WERI-Rb-1 (cell line): ENCODE data around the gene CERS4.

ENCODE experiments used
- DNase-seq: peaks from one replicate; pipeline ENCODE4 v3.0.0-alpha.2; 2020
- H3K27ac ChIP-seq: fragments of 250-450 bp; sonication (Bioruptor Pico); 2 replicates; pipeline ENCODE4 v1.5.1; 2020; ENCODE audit warnings: mild to moderate bottlenecking, moderate library complexity
- H3K27me3 ChIP-seq: fragments of 250-450 bp; sonication (Bioruptor Pico); 2 replicates; pipeline ENCODE4 v1.5.1; 2021; ENCODE audit warnings: mild to moderate bottlenecking, low read depth, moderate library complexity; ENCODE audit not compliant: insufficient read depth, severe bottlenecking
- H3K36me3 ChIP-seq: fragments of 250-450 bp; sonication (Bioruptor Pico); 2 replicates; pipeline ENCODE4 v1.5.1; 2020; ENCODE audit warnings: mild to moderate bottlenecking, moderate library complexity
- H3K4me3 ChIP-seq: 2 replicates; pipeline ENCODE4 v1.5.1; 2011; ENCODE audit warnings: low read depth, mild to moderate bottlenecking, control low read depth, low read length
- H3K9me3 ChIP-seq: fragments of 250-450 bp; sonication (Bioruptor Pico); 2 replicates; pipeline ENCODE4 v1.5.1; 2021; ENCODE audit warnings: mild to moderate bottlenecking, moderate library complexity; ENCODE audit not compliant: severe bottlenecking
- TF ChIP-seq, protein P1 (sequence below): IDR thresholded peaks from 2 replicates; pipeline ENCODE4 v1.5.1; 2011; ENCODE audit warnings: low read depth, mild to moderate bottlenecking, control low read depth, inconsistent platforms, low read length

CERS4 gene

DNA sequence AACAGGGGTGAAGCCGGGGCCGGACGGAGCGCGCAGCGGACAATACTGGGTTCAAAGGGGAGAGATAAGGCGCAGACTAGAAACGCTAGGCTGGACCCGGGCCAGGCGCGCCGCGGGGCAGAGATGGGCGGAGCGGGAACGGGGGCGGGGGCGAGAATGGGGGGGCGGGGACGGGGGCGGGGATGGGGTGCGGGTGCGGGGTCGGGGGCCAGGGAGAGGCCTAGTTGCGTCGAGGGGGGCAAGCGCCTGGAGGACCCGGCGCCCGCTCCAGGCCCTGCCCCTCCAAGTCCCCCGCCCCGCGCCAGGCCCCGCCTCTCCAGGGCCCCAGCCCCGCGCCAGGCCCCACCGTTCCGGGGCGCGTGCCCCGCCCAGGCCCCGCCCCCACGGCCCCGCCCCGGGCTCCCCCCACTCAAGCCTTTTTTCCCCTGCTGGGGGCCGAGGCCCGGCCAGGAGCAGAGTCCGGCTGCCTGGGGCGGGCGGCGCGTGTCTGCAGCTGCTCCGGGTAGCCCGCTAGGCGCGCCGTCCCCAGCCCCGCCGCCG is at the start of gene CERS4:
Gene CERS4 (plus strand): TSS at position 449 of the 540 bp plus-strand sequence. CDS start 41,707 bp downstream, outside the sequence.
- peak within 1 kb of the TSS; percentile 85 for H3K4me3 ChIP-seq
- H3K27ac ChIP-seq: peak within 1 kb of the TSS; percentile 79
- H3K27me3 ChIP-seq: no peaks in the 10 kb centered on the region
- DNase-seq: peak; percentile 91
- H3K36me3 ChIP-seq: peaks cover 10% of the 10 kb centered on the region
- TF ChIP-seq, protein P1, sequence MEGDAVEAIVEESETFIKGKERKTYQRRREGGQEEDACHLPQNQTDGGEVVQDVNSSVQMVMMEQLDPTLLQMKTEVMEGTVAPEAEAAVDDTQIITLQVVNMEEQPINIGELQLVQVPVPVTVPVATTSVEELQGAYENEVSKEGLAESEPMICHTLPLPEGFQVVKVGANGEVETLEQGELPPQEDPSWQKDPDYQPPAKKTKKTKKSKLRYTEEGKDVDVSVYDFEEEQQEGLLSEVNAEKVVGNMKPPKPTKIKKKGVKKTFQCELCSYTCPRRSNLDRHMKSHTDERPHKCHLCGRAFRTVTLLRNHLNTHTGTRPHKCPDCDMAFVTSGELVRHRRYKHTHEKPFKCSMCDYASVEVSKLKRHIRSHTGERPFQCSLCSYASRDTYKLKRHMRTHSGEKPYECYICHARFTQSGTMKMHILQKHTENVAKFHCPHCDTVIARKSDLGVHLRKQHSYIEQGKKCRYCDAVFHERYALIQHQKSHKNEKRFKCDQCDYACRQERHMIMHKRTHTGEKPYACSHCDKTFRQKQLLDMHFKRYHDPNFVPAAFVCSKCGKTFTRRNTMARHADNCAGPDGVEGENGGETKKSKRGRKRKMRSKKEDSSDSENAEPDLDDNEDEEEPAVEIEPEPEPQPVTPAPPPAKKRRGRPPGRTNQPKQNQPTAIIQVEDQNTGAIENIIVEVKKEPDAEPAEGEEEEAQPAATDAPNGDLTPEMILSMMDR: no peak
- no peaks in the 10 kb centered on the region for H3K9me3 ChIP-seq

DNA sequence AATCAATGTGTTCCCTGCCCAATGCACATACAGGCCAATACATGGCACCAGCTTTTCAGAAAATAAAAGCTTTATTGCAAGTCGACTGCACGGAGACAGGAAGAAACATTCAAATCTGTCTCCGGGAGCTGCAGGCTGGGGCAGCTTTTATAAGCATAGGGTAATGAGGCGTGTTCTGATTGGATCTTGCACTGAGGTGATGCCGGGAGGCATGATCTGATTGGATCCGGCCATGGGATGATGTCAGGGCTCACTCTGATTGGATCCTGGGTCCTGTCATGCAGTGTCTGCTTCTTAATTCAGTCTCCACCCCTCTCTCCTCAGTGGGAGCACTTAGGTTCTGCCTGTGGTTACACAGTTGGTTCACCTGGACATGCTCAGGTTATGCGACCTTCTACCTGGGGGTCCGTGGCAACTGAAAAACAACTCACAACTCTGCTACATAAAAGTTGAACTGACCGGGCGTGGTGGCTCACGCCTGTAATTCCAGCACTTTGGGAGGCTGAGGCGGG is 48.0 kb upstream of the CERS4 start:
- H3K27ac ChIP-seq: no peak overlapping the region
- DNase-seq: peak; percentile 59
- H3K27me3 ChIP-seq: no peaks in the 10 kb centered on the region

GRCh38 chr19:8163759-8164158 is 45.4 kb upstream of the CERS4 start:
- H3K9me3 ChIP-seq: no peaks in the 10 kb centered on the region
- H3K36me3 ChIP-seq: no peaks in the 10 kb centered on the region
- no peaks in the 10 kb centered on the region for H3K27me3 ChIP-seq
- DNase-seq: no peak
- TF ChIP-seq, protein P1: no peak
- no peak overlapping the region for H3K27ac ChIP-seq
- no peak overlapping the region for H3K4me3 ChIP-seq

More for the DNA sequence above, 48.0 kb upstream of the CERS4 start:
- no peaks in the 10 kb centered on the region for H3K9me3 ChIP-seq
- no peak overlapping the region for H3K4me3 ChIP-seq
- TF ChIP-seq, protein P1: no peak
- no peaks in the 10 kb centered on the region for H3K36me3 ChIP-seq

GRCh38 chr19:8167985-8168384 is 41.2 kb upstream of the CERS4 start:
- no peak for DNase-seq
- TF ChIP-seq, protein P1: no peak
- Histone ChIP-seq H3K4me3 (no peak overlapping the region), H3K27ac (no peak overlapping the region), H3K36me3 (no peaks in the 10 kb centered on the region), H3K27me3 (no peaks in the 10 kb centered on the region), H3K9me3 (no peaks in the 10 kb centered on the region)

GRCh38 chr19:8168537-8168936 is 40.6 kb upstream of the CERS4 start:
- no peak for DNase-seq
- Histone ChIP-seq H3K9me3 (no peaks in the 10 kb centered on the region), H3K36me3 (no peaks in the 10 kb centered on the region), H3K27me3 (no peaks in the 10 kb centered on the region), H3K27ac (no peak overlapping the region), H3K4me3 (no peak overlapping the region)
- TF ChIP-seq, protein P1: no peak

- no peak for DNase-seq
- H3K9me3 ChIP-seq: no peaks in the 10 kb centered on the region
- H3K27ac ChIP-seq: no peak overlapping the region
- H3K4me3 ChIP-seq: no peak overlapping the region
- TF ChIP-seq, protein P1: no peak
- H3K27me3 ChIP-seq: no peaks in the 10 kb centered on the region
- no peaks in the 10 kb centered on the region for H3K36me3 ChIP-seq
These were observed 34.5 kb upstream of the CERS4 start for GRCh38 chr19:8174706-8175105.
